OCI-LY3 (cell line): ENCODE measurements around the gene ABL2.

Source experiments
- CTCF ChIP-seq: fragments of 200-600, 300-600 bp; sonication (generic); IDR thresholded peaks from 2 replicates; pipeline ENCODE4 v1.5.1; 2014; ENCODE audit warnings: antibody characterized with exemption, low read length, low read depth
- EZH2phosphoT487 ChIP-seq: fragments of 200-600 bp; shearing (Covaris generic); IDR thresholded peaks from 2 replicates; pipeline ENCODE4 v1.6.1; 2018; ENCODE audit warnings: antibody characterized with exemption, mixed run types, low read depth

GRCh38 chr1:179092896-179093461 is 136.5 kb downstream of the ABL2 start:
- TF ChIP-seq CTCF: no peak
- no peak for TF ChIP-seq EZH2phosphoT487
